ENCODE results near the gene NAXD. TPM values are rescaled to one million over a fixed set of nuclear protein-coding genes. Genes with fewer than 3 reads are reported as not detected.

Gene NAXD
- total RNA-seq, 1 donor from 2014 or later = 25.6 TPM

DNA sequence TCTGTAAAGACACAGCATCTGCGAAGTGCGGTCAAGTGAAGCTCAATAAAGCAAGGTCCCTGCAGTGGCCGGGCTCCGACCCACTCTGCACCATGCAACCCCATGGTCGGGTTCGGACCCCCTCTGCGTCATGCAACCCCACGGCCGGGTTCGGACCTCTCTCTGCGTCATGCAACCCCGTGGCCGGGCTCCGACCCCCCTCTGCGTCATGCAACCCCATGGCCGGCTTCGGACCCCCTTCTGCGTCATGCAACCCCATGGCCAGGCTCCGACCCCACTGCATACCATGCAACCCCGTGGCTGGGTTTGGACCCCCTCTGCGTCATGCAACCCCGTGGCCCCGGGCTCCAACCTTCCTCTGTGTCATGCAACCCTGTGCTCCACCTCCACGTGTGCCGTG is 46.7 kb downstream of the NAXD start:
- Histone ChIP-seq H3K4me3 (ENCODE audit: low read depth, low read length) (no peak overlapping the region), H3K36me3 (ENCODE audit: control insufficient read depth, insufficient read depth, low read length) (peaks cover 2% of the 10 kb centered on the region), H3K27me3 (ENCODE audit: control insufficient read depth, insufficient read depth, low read length) (no peaks in the 10 kb centered on the region)
- no peak for DNase-seq (ENCODE audit: low read depth)
- TF ChIP-seq, protein P1, sequence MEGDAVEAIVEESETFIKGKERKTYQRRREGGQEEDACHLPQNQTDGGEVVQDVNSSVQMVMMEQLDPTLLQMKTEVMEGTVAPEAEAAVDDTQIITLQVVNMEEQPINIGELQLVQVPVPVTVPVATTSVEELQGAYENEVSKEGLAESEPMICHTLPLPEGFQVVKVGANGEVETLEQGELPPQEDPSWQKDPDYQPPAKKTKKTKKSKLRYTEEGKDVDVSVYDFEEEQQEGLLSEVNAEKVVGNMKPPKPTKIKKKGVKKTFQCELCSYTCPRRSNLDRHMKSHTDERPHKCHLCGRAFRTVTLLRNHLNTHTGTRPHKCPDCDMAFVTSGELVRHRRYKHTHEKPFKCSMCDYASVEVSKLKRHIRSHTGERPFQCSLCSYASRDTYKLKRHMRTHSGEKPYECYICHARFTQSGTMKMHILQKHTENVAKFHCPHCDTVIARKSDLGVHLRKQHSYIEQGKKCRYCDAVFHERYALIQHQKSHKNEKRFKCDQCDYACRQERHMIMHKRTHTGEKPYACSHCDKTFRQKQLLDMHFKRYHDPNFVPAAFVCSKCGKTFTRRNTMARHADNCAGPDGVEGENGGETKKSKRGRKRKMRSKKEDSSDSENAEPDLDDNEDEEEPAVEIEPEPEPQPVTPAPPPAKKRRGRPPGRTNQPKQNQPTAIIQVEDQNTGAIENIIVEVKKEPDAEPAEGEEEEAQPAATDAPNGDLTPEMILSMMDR (IDR thresholded peaks at IDR 0.05; ENCODE audit: insufficient read depth, low read length, poor library complexity, severe bottlenecking) = no peak

DNA sequence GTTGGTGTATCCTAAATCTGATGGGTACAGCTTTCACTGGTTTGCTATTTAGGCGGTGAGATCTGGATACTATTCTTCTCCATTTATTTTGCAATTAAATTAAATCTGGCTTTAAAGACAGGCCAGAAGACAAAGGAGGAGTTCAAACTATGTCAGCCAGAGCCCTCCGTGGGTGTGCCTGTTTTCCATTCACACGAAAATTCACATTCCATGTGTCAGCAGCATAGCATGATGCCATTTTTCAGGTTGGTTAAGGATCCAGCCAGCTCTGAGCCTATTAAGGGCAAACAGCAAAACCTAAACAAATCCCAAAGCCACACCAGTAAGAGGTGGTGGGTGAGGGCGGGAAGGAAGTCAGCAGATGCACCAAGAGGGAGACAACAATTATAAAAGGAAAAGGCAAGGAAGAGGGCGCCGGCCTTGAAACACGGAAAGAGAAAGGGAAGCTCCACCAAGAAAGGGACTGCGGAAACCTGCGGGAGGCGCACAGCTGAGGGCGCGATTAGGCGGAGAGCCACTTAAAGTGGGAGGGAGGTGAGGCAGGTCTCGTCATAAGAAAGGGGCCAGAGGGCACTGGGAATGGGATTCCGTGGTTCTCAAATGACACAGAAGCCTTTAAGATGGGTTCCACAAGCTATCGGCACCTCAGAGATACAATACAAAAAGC is 47.6 kb downstream of the NAXD start:
- Histone ChIP-seq H3K4me3 (ENCODE audit: low read depth, low read length) (no peak overlapping the region), H3K36me3 (ENCODE audit: control insufficient read depth, insufficient read depth, low read length) (peaks cover 2% of the 10 kb centered on the region), H3K27me3 (ENCODE audit: control insufficient read depth, insufficient read depth, low read length) (no peaks in the 10 kb centered on the region)
- DNase-seq (ENCODE audit: low read depth) = no peak
- TF ChIP-seq, protein P1 (IDR thresholded peaks at IDR 0.05; ENCODE audit: insufficient read depth, low read length, poor library complexity, severe bottlenecking) = no peak

DNA sequence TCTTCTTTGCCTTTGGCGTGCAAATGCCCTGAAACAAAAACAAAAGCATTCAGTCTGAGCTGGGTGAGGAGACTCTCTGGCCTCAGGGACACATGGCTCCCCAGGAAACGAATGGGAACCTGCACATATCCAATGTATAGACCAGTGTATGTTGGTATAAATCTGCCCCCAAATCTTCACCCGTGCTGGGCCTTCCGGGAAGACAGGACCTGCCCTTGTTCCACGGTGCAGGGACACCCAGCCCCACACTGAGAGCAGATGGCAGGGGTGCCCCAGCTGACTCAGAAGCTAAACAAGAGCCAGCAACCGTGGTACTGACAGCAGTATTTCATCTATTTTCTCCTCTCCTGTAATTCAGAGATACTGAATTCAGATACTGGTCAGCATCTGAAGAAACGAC is 48.1 kb downstream of the NAXD start:
- Histone ChIP-seq H3K36me3 (ENCODE audit: control insufficient read depth, insufficient read depth, low read length) (peaks cover 2% of the 10 kb centered on the region), H3K4me3 (ENCODE audit: low read depth, low read length) (no peak overlapping the region), H3K27me3 (ENCODE audit: control insufficient read depth, insufficient read depth, low read length) (no peaks in the 10 kb centered on the region)
- DNase-seq (ENCODE audit: low read depth) = no peak
- TF ChIP-seq, protein P1 (IDR thresholded peaks at IDR 0.05; ENCODE audit: insufficient read depth, low read length, poor library complexity, severe bottlenecking) = no peak

DNA sequence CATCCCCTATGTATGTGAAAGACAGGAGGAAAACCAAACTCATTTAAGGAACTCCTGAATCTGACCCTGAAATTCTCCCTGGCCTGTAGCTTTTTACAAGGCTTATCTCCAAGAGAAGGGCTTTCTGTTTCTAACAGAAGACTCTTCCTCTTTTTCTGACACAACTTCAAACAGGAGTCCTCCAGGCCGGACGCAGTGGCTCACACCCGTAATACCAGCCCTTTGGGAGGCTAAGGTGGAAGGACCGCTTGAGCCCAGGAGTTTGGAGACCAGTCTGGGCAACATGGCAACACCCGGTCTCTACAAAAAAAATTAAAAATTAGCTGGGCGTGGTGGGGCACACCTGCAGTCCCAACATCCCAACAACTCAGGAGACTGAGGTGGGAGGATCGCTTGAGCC is 48.7 kb downstream of the NAXD start:
- Histone ChIP-seq H3K27me3 (ENCODE audit: control insufficient read depth, insufficient read depth, low read length) (no peaks in the 10 kb centered on the region), H3K4me3 (ENCODE audit: low read depth, low read length) (no peak overlapping the region)

DNA sequence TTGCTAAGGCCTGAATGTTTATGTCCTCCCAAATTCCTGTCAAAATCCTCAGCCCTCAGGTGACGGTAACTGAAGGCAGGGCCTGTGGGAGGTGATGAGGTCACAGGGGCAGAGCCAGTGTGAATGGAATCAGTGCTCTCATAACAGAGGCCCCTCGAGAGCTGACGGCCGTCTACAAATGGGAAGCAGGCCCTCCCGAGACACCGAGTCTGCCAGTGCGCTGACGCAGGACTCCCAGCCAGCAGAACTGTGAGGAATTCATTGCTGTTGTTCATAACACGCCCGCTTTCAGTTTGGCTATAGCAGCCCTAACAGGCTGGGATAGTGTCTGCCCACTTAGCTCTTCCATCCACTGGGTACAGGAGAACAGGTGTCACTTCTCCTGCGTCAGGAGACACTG is 49.3 kb downstream of the NAXD start:
- Histone ChIP-seq H3K36me3 (ENCODE audit: control insufficient read depth, insufficient read depth, low read length) (peaks cover 2% of the 10 kb centered on the region), H3K27me3 (ENCODE audit: control insufficient read depth, insufficient read depth, low read length) (no peaks in the 10 kb centered on the region), H3K4me3 (ENCODE audit: low read depth, low read length) (no peak overlapping the region)
- no peak for DNase-seq (ENCODE audit: low read depth)
- TF ChIP-seq, protein P1 (IDR thresholded peaks at IDR 0.05; ENCODE audit: insufficient read depth, low read length, poor library complexity, severe bottlenecking) = no peak

More for the DNA sequence above, 48.7 kb downstream of the NAXD start:
- DNase-seq (ENCODE audit: low read depth) = no peak
- H3K36me3 ChIP-seq (ENCODE audit: control insufficient read depth, insufficient read depth, low read length) = peaks cover 2% of the 10 kb centered on the region
- TF ChIP-seq, protein P1 (IDR thresholded peaks at IDR 0.05; ENCODE audit: insufficient read depth, low read length, poor library complexity, severe bottlenecking) = no peak

All from kidney epithelial cell (primary cell).